HG02852 (cell line): Measurements from ENCODE around the gene SMARCAD1.
"Not testable (repeated sequence)": the region's sequence is repeated elsewhere in the genome, so short reads cannot be mapped to it uniquely, and the experiment has no call there.

ENCODE experiments used
- ATAC-seq: cut with Tn5 transposase; IDR thresholded peaks from one replicate; pipeline ENCODE4 v1.9.1; 2021; ENCODE audit warnings: mild to moderate bottlenecking, moderate library complexity; ENCODE audit not compliant: unreplicated experiment

Gene SMARCAD1

DNA sequence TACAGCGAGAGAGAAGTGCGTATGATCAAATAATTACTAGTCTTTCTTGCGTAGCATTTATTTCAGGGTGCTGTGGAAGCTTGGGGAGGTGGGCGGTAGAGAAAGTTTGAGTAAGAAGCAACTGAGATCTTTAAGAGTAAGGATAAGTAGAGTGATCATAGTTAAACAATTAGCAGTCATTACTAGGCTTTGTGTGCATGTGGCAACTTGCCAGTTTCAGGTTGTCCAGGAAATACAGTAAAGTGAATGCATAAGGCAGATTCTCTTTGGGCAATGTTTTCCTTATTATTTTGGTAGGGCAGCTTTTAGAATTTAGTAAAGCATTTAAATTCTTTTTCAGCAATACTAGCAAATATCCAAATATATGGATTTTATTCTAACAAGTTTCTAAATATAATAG lies 78.0 kb downstream of the SMARCAD1 start:
- ATAC-seq, result no peak

DNA sequence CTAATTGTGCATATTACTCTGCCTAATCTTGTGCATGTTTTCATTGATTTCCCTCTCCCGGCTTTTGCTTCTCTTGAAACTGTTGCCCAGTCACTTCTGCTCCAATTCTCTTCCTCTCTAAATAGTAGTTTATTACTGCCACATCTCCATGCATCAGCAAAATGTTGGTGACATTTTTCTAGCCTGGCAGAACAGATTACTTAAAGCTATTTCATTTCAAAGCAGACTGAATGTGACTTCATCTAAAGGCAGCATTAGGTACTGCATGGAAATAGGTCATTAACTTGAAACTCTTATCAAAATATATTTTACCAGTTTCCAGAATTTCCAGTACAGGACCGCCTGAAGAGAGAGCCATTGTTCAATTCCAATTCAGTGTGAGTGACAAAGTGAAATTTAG lies 82.6 kb downstream of the SMARCAD1 start:
- no peak for ATAC-seq

DNA sequence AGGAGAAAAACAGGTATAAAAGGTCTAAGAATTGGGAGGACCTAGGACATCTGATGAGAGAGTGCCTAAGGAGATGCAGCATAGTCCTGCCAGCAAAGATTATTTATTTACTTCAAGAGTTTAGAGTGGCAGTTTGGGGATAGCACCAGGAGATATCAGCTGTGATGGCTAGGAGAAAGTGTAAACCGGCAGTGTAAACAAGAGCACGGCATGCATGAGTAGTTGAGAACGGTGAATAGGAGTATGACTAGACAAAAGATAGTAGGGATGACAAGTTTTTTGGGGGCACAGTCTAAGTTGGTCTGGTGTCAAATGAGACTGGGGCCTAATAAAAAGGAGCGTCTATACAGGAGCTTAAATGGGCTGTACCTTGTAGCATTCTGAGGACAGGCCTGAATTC lies 86.3 kb downstream of the SMARCAD1 start:
- not testable (repeated sequence) for ATAC-seq

DNA sequence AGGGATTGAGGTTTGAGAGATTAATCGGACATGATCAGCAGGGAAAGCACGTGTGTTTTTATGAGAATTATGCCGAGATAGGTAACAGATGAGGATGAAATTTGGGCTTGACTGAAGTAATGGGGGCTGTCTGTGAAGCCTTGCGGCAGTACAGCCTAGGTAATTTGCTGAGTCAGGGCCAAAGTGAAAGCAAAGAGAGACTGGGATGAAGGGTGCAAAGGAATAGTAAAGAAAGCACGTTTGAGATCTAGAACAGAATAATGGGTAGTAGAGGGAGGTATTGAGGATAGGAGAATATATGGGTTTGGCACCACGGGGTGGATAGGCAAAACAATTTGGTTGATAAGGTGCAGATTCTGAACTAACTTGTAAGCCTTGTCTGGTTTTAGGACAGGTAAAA lies 87.8 kb downstream of the SMARCAD1 start:
- not testable (repeated sequence) for ATAC-seq

DNA sequence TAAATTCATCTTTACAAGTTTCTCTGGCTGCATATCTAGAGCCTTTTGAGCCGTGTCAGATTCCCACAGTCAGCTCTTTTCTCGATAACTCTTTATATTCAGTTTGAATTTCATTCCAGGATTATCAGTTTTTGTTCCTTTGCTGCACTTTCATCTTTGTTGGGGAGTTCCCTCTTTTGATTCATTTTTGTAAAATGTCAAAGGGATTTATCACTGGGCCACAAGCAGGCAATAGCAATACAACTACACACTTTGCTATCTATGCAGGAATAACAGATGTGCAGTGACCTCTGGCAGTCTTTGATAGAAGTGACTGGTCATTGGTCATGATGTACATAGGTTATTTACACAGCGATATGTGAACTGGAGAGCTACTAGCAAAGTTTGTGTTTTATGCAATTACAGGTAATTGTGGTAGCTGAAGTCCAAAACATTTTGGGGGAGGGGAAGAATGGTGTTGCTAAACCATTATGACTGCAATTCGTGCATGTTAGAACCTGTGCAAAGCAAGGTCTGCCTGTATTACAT lies 91.1 kb downstream of the SMARCAD1 start:
- ATAC-seq, result no peak

DNA sequence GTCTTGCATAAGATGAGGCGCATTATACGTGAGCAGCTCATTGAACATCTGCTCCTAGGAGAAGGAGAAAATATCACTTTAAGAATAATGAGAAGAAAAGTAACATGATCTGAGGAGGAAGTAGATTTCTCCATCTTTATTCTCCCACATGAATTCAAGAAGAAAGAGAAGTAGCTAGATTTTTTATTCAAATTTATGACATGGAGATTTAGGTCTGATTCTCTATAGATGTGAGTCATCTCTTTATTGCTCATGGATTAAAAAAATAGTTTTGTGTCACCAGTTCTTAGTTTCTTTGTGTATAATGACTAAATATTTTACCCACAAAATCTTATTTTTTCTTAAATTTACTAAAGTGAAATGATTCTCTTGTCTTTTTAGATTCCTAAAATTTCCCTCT lies 94.5 kb downstream of the SMARCAD1 start:
- ATAC-seq, result no peak

DNA sequence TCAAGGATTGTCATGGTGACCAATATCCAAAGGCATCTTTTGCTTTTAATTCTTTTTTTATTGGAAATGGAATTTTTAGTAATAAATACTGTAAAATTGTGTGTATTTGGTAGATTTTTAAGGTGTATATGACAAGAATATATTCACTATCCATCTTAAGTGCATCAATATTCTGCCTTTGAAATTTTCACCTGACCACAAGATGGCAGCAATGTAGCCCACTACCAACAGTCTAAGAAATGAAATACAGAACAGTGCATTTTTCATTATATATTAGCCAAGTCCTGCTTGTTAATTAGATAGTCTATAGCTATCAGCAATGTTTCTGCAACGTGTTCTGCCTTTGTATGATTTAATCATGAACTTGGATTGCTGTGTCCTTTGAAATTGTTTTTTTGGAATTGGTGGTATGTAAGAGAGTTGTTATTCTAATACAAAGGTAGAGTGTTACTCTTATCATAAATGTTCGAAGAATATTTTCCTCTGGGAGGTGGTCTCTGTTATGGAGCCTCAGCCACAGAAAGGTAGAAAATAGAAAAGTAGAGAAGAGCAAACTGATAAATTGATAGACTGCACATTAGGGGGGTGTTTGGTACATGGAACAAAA lies 96.8 kb downstream of the SMARCAD1 start:
- peak; percentile 60 for ATAC-seq

DNA sequence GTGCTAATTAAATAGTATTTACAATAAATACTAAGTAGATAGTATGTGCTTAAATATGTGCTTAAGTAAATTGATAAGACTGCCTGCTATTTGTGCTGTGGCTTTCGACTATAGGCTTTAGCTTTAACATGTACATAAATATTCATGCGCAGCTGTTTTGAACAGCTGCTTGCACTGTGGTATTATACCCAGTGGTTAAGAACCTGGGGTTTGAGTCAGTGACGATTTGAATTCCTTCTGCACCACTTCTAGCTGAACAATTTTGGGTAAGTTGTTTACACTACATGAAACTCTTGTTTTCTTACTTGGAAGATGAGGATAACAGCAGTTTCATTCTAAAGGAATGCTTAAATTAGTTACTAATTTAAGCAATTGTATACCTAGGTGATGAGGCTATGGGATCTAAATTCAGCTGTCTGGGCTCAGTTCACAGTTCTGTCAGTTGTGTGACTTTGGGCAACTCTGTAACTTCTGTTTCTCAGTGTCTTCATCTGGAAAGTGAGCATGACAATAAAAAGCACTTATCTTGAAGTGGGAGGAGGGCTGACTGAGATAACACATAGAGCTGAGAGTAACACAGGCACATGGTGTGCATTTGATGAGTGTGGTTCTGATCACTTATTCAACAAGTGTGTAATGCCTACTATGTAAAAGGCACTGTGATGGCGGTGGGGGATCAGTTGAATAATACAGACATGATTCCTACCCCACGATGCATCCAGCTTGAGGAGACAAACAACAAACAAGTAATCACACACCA lies 98.0 kb downstream of the SMARCAD1 start:
- no peak for ATAC-seq

DNA sequence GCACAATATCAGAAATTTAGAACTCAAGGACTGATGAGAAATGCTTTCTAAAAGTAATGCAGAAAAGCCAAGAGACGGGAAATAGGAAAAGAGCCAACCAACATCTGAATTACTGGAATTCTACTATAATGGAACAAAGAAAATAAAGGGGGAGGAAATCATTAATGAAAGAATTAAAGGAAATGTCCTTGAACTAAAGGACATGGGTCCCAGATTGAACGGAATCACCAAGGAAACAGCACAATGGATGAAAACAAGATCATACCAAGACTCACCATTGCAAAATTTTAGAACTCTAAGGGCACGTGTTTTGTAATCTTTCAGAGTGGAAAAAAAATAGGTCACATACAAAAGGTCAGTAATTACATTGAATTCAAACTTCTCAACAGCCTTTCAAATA lies 99.0 kb downstream of the SMARCAD1 start:
- ATAC-seq, result no peak

DNA sequence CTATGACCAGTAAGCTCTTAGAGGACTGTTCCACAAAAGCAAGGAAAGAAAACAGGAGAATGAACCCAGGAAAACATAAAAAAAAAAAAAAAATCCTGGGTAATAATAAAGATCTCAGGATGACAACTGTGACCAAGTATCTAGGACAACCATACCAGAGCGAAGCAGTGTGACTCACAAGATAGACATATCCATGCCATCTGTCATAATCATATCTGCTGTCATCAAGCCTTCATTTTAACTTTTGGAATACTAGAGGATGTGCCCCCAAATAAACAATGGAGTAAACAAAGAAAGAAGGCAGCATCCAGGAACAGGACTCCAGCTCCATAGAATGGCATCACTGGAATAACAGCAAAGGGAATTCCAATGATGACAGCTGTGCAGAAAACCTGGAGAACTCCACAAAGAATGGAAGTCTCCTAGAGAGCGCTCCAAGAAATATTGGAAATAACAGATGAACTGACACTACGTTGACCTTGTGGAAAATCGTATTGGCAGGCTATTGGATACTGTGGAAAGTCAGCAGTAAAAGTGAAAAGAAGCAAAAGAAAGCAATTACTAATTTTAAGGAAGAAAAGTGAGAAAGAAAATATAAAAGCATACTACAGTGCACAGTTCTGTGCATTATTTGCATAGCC lies 99.7 kb downstream of the SMARCAD1 start:
- no peak for ATAC-seq

DNA sequence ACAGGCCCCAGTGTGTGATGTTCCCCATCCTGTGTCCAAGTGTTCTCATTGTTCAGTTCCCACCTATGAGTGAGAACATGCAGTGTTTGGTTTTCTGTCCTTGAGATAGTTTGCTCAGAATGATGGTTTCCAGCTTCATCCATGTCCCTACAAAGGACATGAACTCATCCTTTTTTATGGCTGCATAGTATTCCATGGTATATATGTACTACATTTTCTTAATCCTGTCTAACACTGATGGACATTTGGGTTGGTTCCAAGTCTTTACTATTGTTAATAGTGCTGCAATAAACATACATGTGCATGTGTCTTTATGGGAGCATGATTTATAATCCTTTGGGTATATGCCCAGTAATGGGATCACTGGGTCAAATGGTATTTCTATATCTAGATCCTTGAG lies 112.3 kb downstream of the SMARCAD1 start:
- not testable (repeated sequence) for ATAC-seq

DNA sequence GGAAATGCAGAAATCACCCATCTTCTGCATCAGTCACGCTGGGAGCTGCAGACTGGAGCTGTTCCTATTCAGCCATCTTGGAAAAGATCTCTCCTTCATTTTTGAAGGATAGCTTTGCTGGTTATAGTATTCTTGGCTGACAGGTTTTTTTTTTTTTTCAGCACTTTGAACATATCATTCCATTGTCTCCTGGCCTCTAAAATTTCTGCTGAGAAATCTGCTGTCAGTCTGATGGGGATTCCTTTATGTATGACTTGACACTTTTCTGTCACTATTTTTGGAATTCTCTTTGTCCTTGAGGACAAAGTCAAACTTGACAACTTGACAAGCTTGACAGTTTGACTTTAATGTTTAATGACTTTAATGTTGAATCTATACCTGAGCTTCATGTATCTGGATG lies 118.2 kb downstream of the SMARCAD1 start:
- ATAC-seq, result no peak

DNA sequence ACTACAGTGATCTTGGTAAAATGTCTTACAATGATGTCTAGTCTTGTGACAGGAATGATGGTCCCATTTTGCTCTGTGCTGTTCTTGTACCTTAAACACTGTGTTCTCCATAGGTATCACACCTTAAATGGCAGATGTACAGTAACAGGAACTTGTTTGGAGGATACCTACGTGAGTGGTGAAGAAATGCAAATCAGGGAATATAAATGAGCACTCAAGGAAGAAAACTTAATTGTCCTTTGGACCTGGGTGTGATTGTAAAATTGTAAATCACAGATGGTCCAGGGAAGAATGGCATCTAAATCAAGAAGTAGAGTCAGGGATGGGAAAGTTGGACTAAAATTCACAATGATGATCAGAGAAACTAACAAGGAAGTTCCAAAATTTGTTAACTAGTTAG lies 122.3 kb downstream of the SMARCAD1 start:
- no peak for ATAC-seq

DNA sequence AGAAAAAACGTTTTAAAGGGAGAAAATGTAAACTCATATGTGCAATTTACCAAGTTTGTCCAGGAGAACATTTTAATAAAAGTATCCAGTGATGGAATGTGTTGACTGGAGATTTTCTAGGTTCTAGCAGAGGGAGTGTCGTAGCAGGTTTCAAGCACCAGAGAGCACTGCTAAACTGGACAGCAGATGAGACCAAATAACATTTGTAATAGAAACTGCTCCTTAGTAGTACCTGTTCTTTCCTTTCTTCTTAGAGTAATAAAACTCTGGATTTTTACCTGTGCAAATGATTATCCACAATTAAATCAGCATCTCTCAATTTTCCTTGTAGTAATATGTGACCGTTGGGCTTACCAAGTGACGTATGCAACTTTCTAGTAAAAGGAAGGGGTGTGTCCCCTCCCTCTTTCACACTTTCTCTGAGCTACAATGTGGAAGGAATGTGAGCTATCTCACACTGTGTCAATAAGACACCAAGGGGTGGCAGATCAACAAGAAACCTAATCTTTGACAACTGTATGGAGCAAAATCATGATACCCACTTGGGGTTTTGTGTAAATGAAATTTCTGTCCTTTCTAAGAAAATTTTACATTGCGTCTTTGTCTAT lies 125.4 kb downstream of the SMARCAD1 start:
- no peak for ATAC-seq

DNA sequence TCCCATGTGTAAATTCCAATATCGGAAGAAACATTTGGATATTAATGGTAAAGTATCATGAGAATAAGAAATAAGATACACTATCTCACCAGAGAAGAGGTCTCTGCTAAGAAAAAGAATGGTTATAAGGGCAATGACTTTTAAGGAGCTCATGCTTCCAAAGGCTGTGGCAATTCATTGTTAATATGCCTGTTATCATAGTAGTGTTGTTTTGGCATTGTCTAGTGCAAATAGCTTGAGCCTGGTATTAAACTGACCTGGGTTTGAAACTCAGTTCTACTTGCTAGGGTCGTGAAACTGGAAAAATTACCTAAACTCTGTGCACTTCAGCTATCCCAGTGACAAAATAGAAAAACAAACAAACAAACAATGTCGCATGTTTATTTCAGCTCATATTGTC lies 126.2 kb downstream of the SMARCAD1 start:
- ATAC-seq, result no peak

DNA sequence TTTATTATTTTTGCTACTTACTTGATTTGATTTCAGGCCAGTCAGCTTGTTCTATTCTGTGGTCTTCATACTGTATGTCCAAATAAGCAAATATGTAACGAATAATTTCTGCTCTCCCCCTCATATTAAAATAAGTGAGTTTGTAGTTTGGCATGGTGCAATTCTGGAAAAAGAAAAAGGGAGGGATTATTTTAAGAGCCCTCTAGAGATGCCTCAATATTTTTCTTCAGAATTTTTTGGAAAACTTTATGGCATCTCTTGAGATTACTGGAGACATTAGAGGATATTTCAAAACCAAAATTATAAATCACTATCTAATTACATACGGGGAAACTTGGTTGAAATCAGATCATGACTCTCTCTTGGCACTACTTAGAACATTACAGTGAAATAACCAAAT lies 126.8 kb downstream of the SMARCAD1 start:
- no peak for ATAC-seq

DNA sequence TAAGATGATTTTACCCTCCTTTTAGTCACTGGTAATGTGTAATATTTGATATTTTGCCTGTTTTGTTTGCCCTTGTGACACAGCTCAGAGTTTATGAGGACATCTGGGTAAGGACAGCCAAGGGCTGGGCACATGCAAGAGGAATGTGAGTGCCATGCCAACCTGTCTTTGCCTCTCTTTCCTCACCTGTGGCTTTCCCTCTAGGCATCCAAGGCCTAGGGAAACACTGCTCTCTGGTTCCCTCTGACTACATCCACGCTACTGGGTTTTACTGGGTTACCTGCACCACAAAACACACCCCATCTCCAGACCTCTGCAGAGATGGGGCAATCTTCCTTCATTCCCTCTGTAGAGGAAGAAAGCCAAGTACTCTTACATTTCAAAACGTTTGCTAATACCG lies 127.3 kb downstream of the SMARCAD1 start:
- ATAC-seq, result no peak

DNA sequence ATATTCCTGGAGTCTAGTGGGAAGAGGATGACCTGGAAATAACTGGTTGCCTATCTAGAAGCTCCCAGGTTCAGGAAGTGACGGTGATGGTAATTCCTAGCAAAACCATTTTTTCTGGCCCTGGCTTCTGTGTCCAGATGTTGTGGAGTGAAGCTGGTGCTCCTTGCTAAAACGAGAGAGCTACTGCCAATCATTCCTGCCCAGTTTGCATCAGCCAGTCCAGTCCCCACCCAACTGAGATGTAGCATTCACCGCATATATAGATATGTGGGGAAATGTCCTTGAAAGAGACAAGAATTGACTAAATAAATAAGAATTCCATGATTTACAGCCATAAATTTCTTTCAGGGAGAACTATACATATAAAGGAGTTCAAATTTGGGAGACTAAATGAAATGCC lies 128.6 kb downstream of the SMARCAD1 start:
- no peak for ATAC-seq

DNA sequence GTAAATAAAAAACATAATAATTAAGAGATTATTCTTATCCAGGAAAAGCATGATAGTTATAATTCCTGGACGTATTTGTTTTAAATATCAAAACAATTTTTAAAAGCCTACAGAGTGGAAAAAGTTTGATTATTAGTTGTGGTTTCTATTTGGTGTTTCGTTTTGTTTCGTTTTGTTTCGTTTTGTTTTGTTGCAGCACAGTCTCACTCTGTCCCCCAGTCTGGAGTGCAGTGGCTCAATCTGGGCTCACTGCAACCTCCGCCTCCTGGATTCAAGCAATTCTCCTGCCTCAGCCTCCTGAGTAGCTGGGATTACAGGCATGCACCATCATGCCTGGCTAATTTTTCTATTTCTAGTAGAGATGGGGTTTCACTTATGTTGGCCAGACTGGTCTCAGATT lies 129.1 kb downstream of the SMARCAD1 start:
- not testable (repeated sequence) for ATAC-seq

DNA sequence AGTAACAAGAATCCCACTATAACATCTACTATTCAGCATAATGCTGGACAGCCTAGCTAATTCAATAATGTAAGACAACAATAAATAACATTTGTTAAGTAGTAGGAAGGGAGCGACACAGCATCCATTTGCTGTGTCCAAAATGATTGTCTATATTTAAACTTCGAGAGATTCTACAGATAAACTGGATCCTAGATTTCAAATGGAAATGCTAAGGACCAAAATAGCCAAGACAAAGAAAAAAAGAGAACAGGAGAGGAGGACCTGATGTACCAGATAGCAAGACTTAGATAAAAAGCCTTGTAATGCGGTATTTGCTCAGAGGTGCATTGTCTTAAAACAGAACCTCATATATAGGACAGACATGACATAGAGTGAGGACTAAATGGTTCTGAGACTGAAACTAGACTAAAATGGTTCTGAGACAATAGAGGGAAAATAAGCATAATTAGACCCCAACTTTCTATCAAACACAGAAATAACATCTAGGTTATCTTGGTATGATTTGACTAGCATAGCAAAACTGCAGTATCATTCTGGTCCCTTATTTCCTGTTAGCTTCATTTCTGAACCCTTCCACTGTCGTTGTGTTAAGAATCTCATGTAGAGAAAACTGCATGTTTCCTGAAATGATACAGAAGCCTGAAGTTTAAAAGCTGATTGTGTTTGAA lies 131.2 kb downstream of the SMARCAD1 start:
- ATAC-seq, result peak; percentile 89

DNA sequence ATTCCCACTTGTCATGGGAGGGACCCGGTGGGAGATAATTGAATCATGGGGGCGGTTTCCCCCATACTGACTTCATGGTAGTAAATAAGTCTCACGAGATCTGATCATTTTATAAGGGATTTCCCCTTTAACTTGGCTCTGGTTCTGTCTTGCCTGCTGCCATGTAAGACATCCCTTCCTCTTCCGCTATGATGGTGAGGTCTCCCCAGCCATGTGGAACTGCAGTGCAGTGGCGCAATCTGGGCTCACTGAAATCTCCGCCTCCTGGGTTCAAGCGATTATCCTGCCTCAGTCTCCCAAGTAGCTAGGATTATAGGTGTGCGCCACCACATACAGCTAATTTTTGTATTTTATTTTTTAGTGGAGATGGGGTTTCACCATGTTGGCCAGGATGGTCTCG lies 132.1 kb downstream of the SMARCAD1 start:
- ATAC-seq, result no peak
